ENCODE measurements around the gene MPPED1.

GRCh38 chr22:43504068-43504467 lies 92.3 kb downstream of the MPPED1 start:
- no peak for TF ChIP-seq POLR2A (IDR thresholded peaks at IDR 0.05)
- TF ChIP-seq CTCF (IDR thresholded peaks at IDR 0.05): no peak

Measured in body of pancreas (tissue), 4 donors.